GM12892 (cell line): ENCODE measurements around the gene GH2.
"Not testable (repeated sequence)": the region's sequence is repeated elsewhere in the genome, so short reads cannot be mapped to it uniquely, and the experiment has no call there.

ENCODE experiments used
- POLR2A ChIP-seq: IDR thresholded peaks from 2 replicates; pipeline ENCODE4 v1.6.1; 2011; ENCODE audit warnings: low read depth, low read length, control low read depth
- POLR2AphosphoS5 ChIP-seq: IDR thresholded peaks from 2 replicates; pipeline ENCODE4 v1.6.1; 2011; ENCODE audit warnings: low read depth, low read length, control low read depth
- TAF1 ChIP-seq: IDR thresholded peaks from 2 replicates; pipeline ENCODE4 v1.6.1; 2011; ENCODE audit warnings: low read depth, mild to moderate bottlenecking, control low read depth, low read length, borderline replicate concordance

GRCh38 chr17:63881337-63881736 is 407 bp downstream of the GH2 start:
- TF ChIP-seq POLR2A, POLR2AphosphoS5, TAF1: not testable (repeated sequence)
